ENCODE measurements around the gene PYGM. TPM values are rescaled to one million over a fixed set of nuclear protein-coding genes. Genes with fewer than 3 reads are reported as not detected.

Gene PYGM
- total and polyA plus RNA-seq, 2 donors (not counting 3 experiments of a cell fraction or from before 2014, with no cell fraction given), result 0.10 to 0.62 TPM

GRCh38 chr11:64713781-64714363 is 45.9 kb downstream of the PYGM start:
- BruUV-seq (replicated peaks), result no TSS peak
- DNase-seq (ENCODE audit: low read depth, low spot score), result no peak
- Histone ChIP-seq H3K27me3 (ENCODE audit: control insufficient read depth in 2 of 2, insufficient read depth in 2 of 2, low read length in 2 of 2) (peaks cover 53 to 68% of the 10 kb centered on the region in 2 experiments), H3K9ac (replicated peaks; ENCODE audit: extremely low read depth, insufficient read depth, low read length) (no peak overlapping the region), H3K4me3 (replicated peaks in 1 of 3; ENCODE audit: insufficient read depth in 1 of 3, low read depth in 1 of 3, low read length in 3 of 3) (no peak overlapping the region), H3K79me2 (ENCODE audit: control insufficient read depth, insufficient read depth, low read length) (no peaks in the 10 kb centered on the region), H3K4me1 (ENCODE audit: control insufficient read depth, extremely low read depth, insufficient read depth, low read length) (no peaks in the 10 kb centered on the region), H4K20me1 (replicated peaks; ENCODE audit: control insufficient read depth, extremely low read depth, insufficient read depth, low read length) (no peaks in the 10 kb centered on the region), H3K36me3 (ENCODE audit: control insufficient read depth in 2 of 2, extremely low read depth in 1 of 2, insufficient read depth in 2 of 2, low read length in 2 of 2) (no peaks in the 10 kb centered on the region), H3K9me1 (replicated peaks; ENCODE audit: control insufficient read depth, extremely low read depth, insufficient read depth, low read length) (no peaks in the 10 kb centered on the region), H3K27ac (ENCODE audit: insufficient read depth, low read depth, low read length) (no peak overlapping the region), H3K4me2 (ENCODE audit: insufficient read depth, low read length) (no peak overlapping the region), H3K9me3 (replicated peaks; ENCODE audit: control insufficient read depth, insufficient read depth, low read length) (no peaks in the 10 kb centered on the region), H2AFZ (ENCODE audit: low read depth, low read length) (no peak overlapping the region)
- dilution Hi-C loops (cut with MboI; ENCODE audit: extremely low pct_ligation_motif_present, low sequenced_read_pairs), result no loop called here
- intact Hi-C loops (cut with micrococcal nuclease), result no loop called here
- TF ChIP-seq MYC (IDR thresholded peaks at IDR 0.05; ENCODE audit: low read depth, low read length) (no peak), EZH2 (IDR thresholded peaks at IDR 0.05; ENCODE audit: borderline replicate concordance, low read depth, low read length, severe bottlenecking) (peak; percentile 17)
- FAIRE-seq, result no peak
- CTCF ChIA-PET, result interaction anchor here (1.5 to 3.0 kb wide), 2 partner anchors 10 to 25 kb away, joined by 8 to 15 read pairs; no protein-coding TSS in a partner anchor
- POLR2A ChIA-PET, result no interaction called here

- no peak overlapping the region for H3K9ac ChIP-seq (replicated peaks; ENCODE audit: extremely low read depth, insufficient read depth, low read length)
Observed at GRCh38 chr11:64713016-64713707, 46.6 kb downstream of the PYGM start.

More at GRCh38 chr11:64713016-64713707, 46.6 kb downstream of the PYGM start:
- H3K4me1 ChIP-seq (ENCODE audit: control insufficient read depth, extremely low read depth, insufficient read depth, low read length), result no peaks in the 10 kb centered on the region
- DNase-seq (ENCODE audit: low read depth, low spot score) (peak; percentile 43), FAIRE-seq (no peak)
- intact Hi-C loops (cut with micrococcal nuclease) (no loop called here), dilution Hi-C loops (cut with MboI; ENCODE audit: extremely low pct_ligation_motif_present, low sequenced_read_pairs) (no loop called here)
- no peaks in the 10 kb centered on the region for H3K36me3 ChIP-seq (ENCODE audit: control insufficient read depth in 2 of 2, extremely low read depth in 1 of 2, insufficient read depth in 2 of 2, low read length in 2 of 2)
- H2AFZ ChIP-seq (ENCODE audit: low read depth, low read length), result no peak overlapping the region
- no peaks in the 10 kb centered on the region for H3K79me2 ChIP-seq (ENCODE audit: control insufficient read depth, insufficient read depth, low read length)
- H3K4me2 ChIP-seq (ENCODE audit: insufficient read depth, low read length), result no peak overlapping the region
- no TSS peak for BruUV-seq (replicated peaks)
- H3K27me3 ChIP-seq (ENCODE audit: control insufficient read depth in 2 of 2, insufficient read depth in 2 of 2, low read length in 2 of 2), result peaks cover 56 to 73% of the 10 kb centered on the region in 2 experiments
- no peak overlapping the region for H3K27ac ChIP-seq (ENCODE audit: insufficient read depth, low read depth, low read length)
- ChIA-PET CTCF (interaction anchor here (0.7 to 1.5 kb wide), 2 partner anchors 9 to 22 kb away, joined by 3 to 8 read pairs; no protein-coding TSS in a partner anchor), POLR2A (no interaction called here)
- no peaks in the 10 kb centered on the region for H3K9me3 ChIP-seq (replicated peaks; ENCODE audit: control insufficient read depth, insufficient read depth, low read length)
- TF ChIP-seq MYC (IDR thresholded peaks at IDR 0.05; ENCODE audit: low read depth, low read length) (no peak), CTCF (IDR thresholded peaks at IDR 0.05; ENCODE audit: extremely low read depth in 1 of 2, insufficient read depth in 1 of 2, low read depth in 1 of 2, low read length in 2 of 2) (no peak), MAX (IDR thresholded peaks at IDR 0.05; ENCODE audit: insufficient read depth, insufficient read length) (no peak), POLR2AphosphoS5 (IDR thresholded peaks at IDR 0.05; ENCODE audit: insufficient read depth, low read depth, low read length) (no peak), EZH2 (IDR thresholded peaks at IDR 0.05; ENCODE audit: borderline replicate concordance, low read depth, low read length, severe bottlenecking) (peak; percentile 92)
- no peaks in the 10 kb centered on the region for H3K9me1 ChIP-seq (replicated peaks; ENCODE audit: control insufficient read depth, extremely low read depth, insufficient read depth, low read length)
- no peaks in the 10 kb centered on the region for H4K20me1 ChIP-seq (replicated peaks; ENCODE audit: control insufficient read depth, extremely low read depth, insufficient read depth, low read length)
- no peak overlapping the region for H3K4me3 ChIP-seq (replicated peaks in 1 of 3; ENCODE audit: insufficient read depth in 1 of 3, low read depth in 1 of 3, low read length in 3 of 3)

Measured in endothelial cell of umbilical vein (primary cell).